D721Med (cell line): ENCODE data around the gene EXOC4.
"Not testable (repeated sequence)": the region's sequence is repeated elsewhere in the genome, so short reads cannot be mapped to it uniquely, and the experiment has no call there.

Source experiments
- DNase-seq: peaks from one replicate; pipeline ENCODE4 v3.0.0; 2011; ENCODE audit warnings: low spot score; ENCODE audit not compliant: insufficient read length
- FAIRE-seq: peaks from 2 replicates; lab custom pipeline; 2011; peaks lifted over from hg19 to GRCh38; lab: Jason Lieb, UNC
- CTCF ChIP-seq: IDR thresholded peaks from 2 replicates; pipeline ENCODE4 v1.5.1; 2012; ENCODE audit warnings: mild to moderate bottlenecking, control low read depth; ENCODE audit not compliant: insufficient read depth; ENCODE audit errors: missing control alignments

The EXOC4 gene

GRCh38 chr7:133904776-133905175 is 651.9 kb downstream of the EXOC4 start:
- DNase-seq, result no peak
- no peak for FAIRE-seq

GRCh38 chr7:133906553-133906952 is 653.7 kb downstream of the EXOC4 start:
- not testable (repeated sequence) for DNase-seq, FAIRE-seq

More at GRCh38 chr7:133904776-133905175, 651.9 kb downstream of the EXOC4 start:
- no peak for TF ChIP-seq CTCF

GRCh38 chr7:133910761-133911160 is 657.9 kb downstream of the EXOC4 start:
- no peak for FAIRE-seq
- DNase-seq, result no peak
- no peak for TF ChIP-seq CTCF

GRCh38 chr7:133911724-133912123 is 658.8 kb downstream of the EXOC4 start:
- FAIRE-seq (no peak), DNase-seq (no peak)
- no peak for TF ChIP-seq CTCF

GRCh38 chr7:133912916-133913697 is 660.2 kb downstream of the EXOC4 start:
- no peak for TF ChIP-seq CTCF
- FAIRE-seq (no peak), DNase-seq (no peak)

GRCh38 chr7:133916621-133917020 is 663.7 kb downstream of the EXOC4 start:
- no peak for TF ChIP-seq CTCF
- FAIRE-seq (no peak), DNase-seq (no peak)

- no peak for DNase-seq
- peak; percentile 29 for FAIRE-seq
- no peak for TF ChIP-seq CTCF
Measured at GRCh38 chr7:133919810-133920209, 666.9 kb downstream of the EXOC4 start.
